ENCODE data around the gene EIF3L. TPM values are rescaled to one million over a fixed set of nuclear protein-coding genes. Genes with fewer than 3 reads are reported as not detected.
A peak's percentile ranks its signal among the peaks of the same experiment; 100 is the strongest.

EIF3L gene
- total RNA-seq, 1 donor, result 457 TPM

- no peak for TF ChIP-seq CTCF (IDR thresholded peaks at IDR 0.05; ENCODE audit: insufficient read depth, low read length)
- peak overlapping the region; percentile 85 for H3K4me3 ChIP-seq (ENCODE audit: low read depth, low read length)
- peak; percentile 47 for DNase-seq (ENCODE audit: low read depth)
Observed at GRCh38 chr22:37808294-37808657, 40.9 kb upstream of the EIF3L start.

GRCh38 chr22:37809672-37810333 is 39.4 kb upstream of the EIF3L start:
- TF ChIP-seq CTCF (IDR thresholded peaks at IDR 0.05; ENCODE audit: insufficient read depth, low read length), result no peak
- H3K4me3 ChIP-seq (ENCODE audit: low read depth, low read length), result no peak overlapping the region
- DNase-seq (ENCODE audit: low read depth), result no peak

- no peak for TF ChIP-seq CTCF (IDR thresholded peaks at IDR 0.05; ENCODE audit: insufficient read depth, low read length)
Observed at GRCh38 chr22:37811867-37812266, 37.4 kb upstream of the EIF3L start.

GRCh38 chr22:37812869-37813678 is 36.1 kb upstream of the EIF3L start:
- TF ChIP-seq CTCF (IDR thresholded peaks at IDR 0.05; ENCODE audit: insufficient read depth, low read length), result no peak
- no peak for DNase-seq (ENCODE audit: low read depth)
- H3K4me3 ChIP-seq (ENCODE audit: low read depth, low read length), result no peak overlapping the region

More at GRCh38 chr22:37811867-37812266, 37.4 kb upstream of the EIF3L start:
- no peak overlapping the region for H3K4me3 ChIP-seq (ENCODE audit: low read depth, low read length)
- DNase-seq (ENCODE audit: low read depth), result no peak

- DNase-seq (ENCODE audit: low read depth), result no peak
- no peak for TF ChIP-seq CTCF (IDR thresholded peaks at IDR 0.05; ENCODE audit: insufficient read depth, low read length)
Observed at GRCh38 chr22:37815593-37815992, 33.6 kb upstream of the EIF3L start.

GRCh38 chr22:37816543-37817180 is 32.6 kb upstream of the EIF3L start:
- no peak for TF ChIP-seq CTCF (IDR thresholded peaks at IDR 0.05; ENCODE audit: insufficient read depth, low read length)
- no peak for DNase-seq (ENCODE audit: low read depth)

More at GRCh38 chr22:37815593-37815992, 33.6 kb upstream of the EIF3L start:
- H3K4me3 ChIP-seq (ENCODE audit: low read depth, low read length), result no peak overlapping the region

More at GRCh38 chr22:37816543-37817180, 32.6 kb upstream of the EIF3L start:
- H3K4me3 ChIP-seq (ENCODE audit: low read depth, low read length), result no peak overlapping the region

Data from fibroblast of the aortic adventitia (primary cell).